ENCODE measurements around the gene C1QL2. TPM values are rescaled to one million over a fixed set of nuclear protein-coding genes. Genes with fewer than 3 reads are reported as not detected.

The C1QL2 gene
- total RNA-seq, 1 donor from 2014 or later = not detected

- Mint-ChIP-seq H3K4me1 (ENCODE audit: unreplicated experiment) (peaks cover 5% of the 10 kb centered on the region), H3K36me3 (ENCODE audit: unreplicated experiment) (no peaks in the 10 kb centered on the region), H3K9me3 (ENCODE audit: unreplicated experiment) (no peaks in the 10 kb centered on the region), H3K27me3 (ENCODE audit: unreplicated experiment) (peaks cover 76% of the 10 kb centered on the region), H3K4me3 (ENCODE audit: unreplicated experiment) (no peak overlapping the region), H3K27ac (ENCODE audit: unreplicated experiment) (no peak overlapping the region)
- DNase-seq (ENCODE audit: extremely low spot score, unreplicated experiment) = no peak
- no peak for TF ChIP-seq CTCF (IDR thresholded peaks at IDR 0.05)
Measured at GRCh38 chr2:119156105-119156890, 2.3 kb downstream of the C1QL2 start.

GRCh38 chr2:119155633-119156032 is 2.9 kb downstream of the C1QL2 start:
- H3K27me3 Mint-ChIP-seq (ENCODE audit: unreplicated experiment) = peaks cover 76% of the 10 kb centered on the region
- H3K27ac Mint-ChIP-seq (ENCODE audit: unreplicated experiment) = no peak overlapping the region
- no peak overlapping the region for H3K4me3 Mint-ChIP-seq (ENCODE audit: unreplicated experiment)
- no peak for DNase-seq (ENCODE audit: extremely low spot score, unreplicated experiment)
- H3K36me3 Mint-ChIP-seq (ENCODE audit: unreplicated experiment) = no peaks in the 10 kb centered on the region
- H3K9me3 Mint-ChIP-seq (ENCODE audit: unreplicated experiment) = no peaks in the 10 kb centered on the region
- TF ChIP-seq CTCF (IDR thresholded peaks at IDR 0.05) = no peak
- H3K4me1 Mint-ChIP-seq (ENCODE audit: unreplicated experiment) = peaks cover 5% of the 10 kb centered on the region

- no peak overlapping the region for H3K4me3 Mint-ChIP-seq (ENCODE audit: unreplicated experiment)
- no peak for DNase-seq (ENCODE audit: extremely low spot score, unreplicated experiment)
- H3K27me3 Mint-ChIP-seq (ENCODE audit: unreplicated experiment) = peaks cover 75% of the 10 kb centered on the region
- TF ChIP-seq CTCF (IDR thresholded peaks at IDR 0.05) = no peak
- H3K27ac Mint-ChIP-seq (ENCODE audit: unreplicated experiment) = no peak overlapping the region
- H3K4me1 Mint-ChIP-seq (ENCODE audit: unreplicated experiment) = peaks cover 5% of the 10 kb centered on the region
- H3K9me3 Mint-ChIP-seq (ENCODE audit: unreplicated experiment) = no peaks in the 10 kb centered on the region
- no peaks in the 10 kb centered on the region for H3K36me3 Mint-ChIP-seq (ENCODE audit: unreplicated experiment)
Measured at GRCh38 chr2:119154076-119154475, 4.5 kb downstream of the C1QL2 start.

- no peak for DNase-seq (ENCODE audit: extremely low spot score, unreplicated experiment)
- Mint-ChIP-seq H3K27ac (ENCODE audit: unreplicated experiment) (no peak overlapping the region), H3K36me3 (ENCODE audit: unreplicated experiment) (no peaks in the 10 kb centered on the region), H3K4me1 (ENCODE audit: unreplicated experiment) (no peaks in the 10 kb centered on the region), H3K4me3 (ENCODE audit: unreplicated experiment) (no peak overlapping the region), H3K27me3 (ENCODE audit: unreplicated experiment) (peaks cover 53% of the 10 kb centered on the region), H3K9me3 (ENCODE audit: unreplicated experiment) (no peaks in the 10 kb centered on the region)
- no peak for TF ChIP-seq CTCF (IDR thresholded peaks at IDR 0.05)
Measured at GRCh38 chr2:119149611-119150010, 8.9 kb downstream of the C1QL2 start.

- no peaks in the 10 kb centered on the region for H3K9me3 Mint-ChIP-seq (ENCODE audit: unreplicated experiment)
- DNase-seq (ENCODE audit: extremely low spot score, unreplicated experiment) = no peak
- no peaks in the 10 kb centered on the region for H3K36me3 Mint-ChIP-seq (ENCODE audit: unreplicated experiment)
- H3K27ac Mint-ChIP-seq (ENCODE audit: unreplicated experiment) = no peak overlapping the region
- no peak overlapping the region for H3K4me3 Mint-ChIP-seq (ENCODE audit: unreplicated experiment)
- no peaks in the 10 kb centered on the region for H3K4me1 Mint-ChIP-seq (ENCODE audit: unreplicated experiment)
- TF ChIP-seq CTCF (IDR thresholded peaks at IDR 0.05) = no peak
- H3K27me3 Mint-ChIP-seq (ENCODE audit: unreplicated experiment) = peaks cover 53% of the 10 kb centered on the region
Measured at GRCh38 chr2:119147776-119148715, 10.5 kb downstream of the C1QL2 start.

Data from osteocyte (in vitro differentiated cells).